BJ (cell line): ENCODE results near the gene F12. TPM values are rescaled to one million over a fixed set of nuclear protein-coding genes. Genes with fewer than 3 reads are reported as not detected.

ENCODE experiments used
- CTCF ChIA-PET: fragments of 350-600 bp; formaldehyde crosslinking; extraction: SDS; loops from one replicate; lab custom pipeline; 2021; ENCODE audit warnings: antibody characterized with exemption, inconsistent platforms; lab: Yijun Ruan, JAX
- POLR2A ChIA-PET: fragments of 300-600 bp; sonication (Branson Sonifier 250); formaldehyde crosslinking; extraction: SDS; loops from one replicate; lab custom pipeline; 2021; ENCODE audit warnings: antibody characterized with exemption; lab: Charles Lee
- DNase-seq: peaks from one replicate; pipeline ENCODE4 v3.0.0-alpha.2; 2011; ENCODE audit warnings: low read depth
- H3K27me3 ChIP-seq: 2 replicates; pipeline ENCODE4 v1.6.0; 2011; ENCODE audit warnings: low read length; ENCODE audit not compliant: control insufficient read depth, insufficient read depth
- H3K36me3 ChIP-seq: 2 replicates; pipeline ENCODE4 v1.5.1; 2011; ENCODE audit warnings: low read length; ENCODE audit not compliant: control insufficient read depth, insufficient read depth
- H3K4me3 ChIP-seq: 2 replicates; pipeline ENCODE4 v1.5.1; 2011; ENCODE audit warnings: low read depth, mild to moderate bottlenecking, control low read depth, low read length
- polyA plus RNA-seq: library from polyadenylated mRNA; depleted of rRNA; stranded (reverse); fragments of >200 nt; gene quantifications from 2 replicates; pipeline ENCODE4 v1.2.3, GENCODE V29; 2011
- TF ChIP-seq, protein P1 (sequence below): IDR thresholded peaks from 2 replicates; pipeline ENCODE4 v1.5.1; 2011; ENCODE audit warnings: low read depth, mild to moderate bottlenecking, control low read depth, inconsistent platforms, low read length, moderate library complexity; ENCODE audit not compliant: insufficient read depth

Gene F12
- polyA plus RNA-seq, 1 experiment: 0.69 TPM

DNA sequence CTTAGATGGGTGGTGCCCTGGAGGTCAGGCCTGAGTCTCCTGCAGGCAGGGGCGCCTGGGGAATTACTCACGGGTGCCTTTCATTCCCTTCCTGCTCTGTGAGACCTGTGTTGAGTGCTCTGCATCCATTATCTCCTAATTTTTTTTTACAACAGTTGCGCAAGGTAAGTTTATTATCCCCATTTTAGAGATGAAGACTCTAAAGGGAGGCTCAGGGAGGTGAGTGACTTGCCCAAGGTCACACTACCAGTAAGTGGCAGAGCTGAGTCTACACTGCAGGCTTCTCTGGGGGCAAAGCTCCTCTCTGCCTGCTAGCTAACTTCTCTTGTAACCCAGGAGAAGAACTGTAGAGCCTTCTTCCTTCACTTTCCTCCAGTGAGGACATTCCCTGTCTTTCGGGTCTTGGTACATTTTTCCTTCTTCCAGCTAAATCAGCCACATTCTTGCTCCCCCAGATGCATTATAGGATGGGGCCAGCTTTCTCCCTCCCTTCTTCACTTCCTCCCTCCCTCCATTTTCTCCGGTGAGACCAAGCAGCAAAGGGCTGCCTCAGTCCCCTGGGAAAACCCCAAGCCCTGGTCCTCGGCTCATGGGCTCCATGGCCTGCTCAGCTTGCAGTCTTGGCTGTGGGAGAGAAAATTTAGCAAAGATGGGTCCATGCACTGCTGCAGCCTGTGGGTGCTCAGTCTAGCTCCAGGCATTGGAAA lies 39.0 kb upstream of the F12 start:
- POLR2A ChIA-PET: interaction anchor here (0.6 kb wide), 1 partner anchor 23 kb away, joined by 3 read pairs; no protein-coding TSS in a partner anchor
- CTCF ChIA-PET: interaction anchor here (0.7 to 18.6 kb wide), 8 partner anchors 9 to 336 kb away, joined by 3 to 352 read pairs (median 3); partner anchors contain the start of genes F12 and PFN3
- Histone ChIP-seq H3K27me3 (no peaks in the 10 kb centered on the region), H3K36me3 (no peaks in the 10 kb centered on the region), H3K4me3 (no peak overlapping the region)
- DNase-seq: no peak
- TF ChIP-seq, protein P1, sequence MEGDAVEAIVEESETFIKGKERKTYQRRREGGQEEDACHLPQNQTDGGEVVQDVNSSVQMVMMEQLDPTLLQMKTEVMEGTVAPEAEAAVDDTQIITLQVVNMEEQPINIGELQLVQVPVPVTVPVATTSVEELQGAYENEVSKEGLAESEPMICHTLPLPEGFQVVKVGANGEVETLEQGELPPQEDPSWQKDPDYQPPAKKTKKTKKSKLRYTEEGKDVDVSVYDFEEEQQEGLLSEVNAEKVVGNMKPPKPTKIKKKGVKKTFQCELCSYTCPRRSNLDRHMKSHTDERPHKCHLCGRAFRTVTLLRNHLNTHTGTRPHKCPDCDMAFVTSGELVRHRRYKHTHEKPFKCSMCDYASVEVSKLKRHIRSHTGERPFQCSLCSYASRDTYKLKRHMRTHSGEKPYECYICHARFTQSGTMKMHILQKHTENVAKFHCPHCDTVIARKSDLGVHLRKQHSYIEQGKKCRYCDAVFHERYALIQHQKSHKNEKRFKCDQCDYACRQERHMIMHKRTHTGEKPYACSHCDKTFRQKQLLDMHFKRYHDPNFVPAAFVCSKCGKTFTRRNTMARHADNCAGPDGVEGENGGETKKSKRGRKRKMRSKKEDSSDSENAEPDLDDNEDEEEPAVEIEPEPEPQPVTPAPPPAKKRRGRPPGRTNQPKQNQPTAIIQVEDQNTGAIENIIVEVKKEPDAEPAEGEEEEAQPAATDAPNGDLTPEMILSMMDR: no peak

DNA sequence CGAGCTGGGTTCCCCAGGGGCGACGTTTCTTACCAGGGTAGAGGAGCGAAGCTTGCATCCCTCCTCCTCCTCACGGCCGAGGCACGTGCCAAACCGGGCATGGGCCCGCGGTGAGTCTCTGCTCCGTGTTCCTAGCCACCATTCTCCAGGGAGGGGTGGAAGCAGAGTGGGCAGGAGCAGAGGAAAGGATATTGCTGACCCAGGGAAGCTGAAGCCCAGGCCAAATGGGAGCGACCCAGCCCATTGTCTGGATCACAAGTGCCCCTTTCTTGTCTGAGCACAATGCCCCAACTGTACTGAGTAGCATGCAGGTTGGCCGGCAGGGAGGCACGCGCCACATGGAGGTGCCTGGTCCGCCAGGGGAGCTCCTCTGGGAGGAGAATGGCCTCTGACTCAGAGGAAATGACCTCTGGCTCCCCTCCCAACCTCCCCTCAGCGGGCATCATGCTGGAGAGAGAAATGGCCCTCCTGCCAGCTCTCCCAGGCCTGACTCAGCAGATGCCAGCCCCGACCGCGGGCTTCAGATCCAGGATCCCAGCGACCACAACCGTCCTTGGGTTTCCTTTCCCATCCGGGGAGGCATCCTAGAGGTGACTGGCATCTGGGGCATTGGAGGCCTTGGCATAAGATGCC lies 38.4 kb upstream of the F12 start:
- TF ChIP-seq, protein P1: no peak
- Histone ChIP-seq H3K4me3 (peak overlapping the region; percentile 72), H3K36me3 (no peaks in the 10 kb centered on the region), H3K27me3 (no peaks in the 10 kb centered on the region)
- ChIA-PET POLR2A (interaction anchor here (0.6 to 1.0 kb wide), 2 partner anchors 21 to 22 kb away, joined by 3 read pairs; partner anchors contain the start of gene GRK6), CTCF (interaction anchor here (0.6 to 18.6 kb wide), 10 partner anchors 7 to 335 kb away, joined by 3 to 352 read pairs (median 6); partner anchors contain the start of genes F12 and PFN3)
- no peak for DNase-seq

DNA sequence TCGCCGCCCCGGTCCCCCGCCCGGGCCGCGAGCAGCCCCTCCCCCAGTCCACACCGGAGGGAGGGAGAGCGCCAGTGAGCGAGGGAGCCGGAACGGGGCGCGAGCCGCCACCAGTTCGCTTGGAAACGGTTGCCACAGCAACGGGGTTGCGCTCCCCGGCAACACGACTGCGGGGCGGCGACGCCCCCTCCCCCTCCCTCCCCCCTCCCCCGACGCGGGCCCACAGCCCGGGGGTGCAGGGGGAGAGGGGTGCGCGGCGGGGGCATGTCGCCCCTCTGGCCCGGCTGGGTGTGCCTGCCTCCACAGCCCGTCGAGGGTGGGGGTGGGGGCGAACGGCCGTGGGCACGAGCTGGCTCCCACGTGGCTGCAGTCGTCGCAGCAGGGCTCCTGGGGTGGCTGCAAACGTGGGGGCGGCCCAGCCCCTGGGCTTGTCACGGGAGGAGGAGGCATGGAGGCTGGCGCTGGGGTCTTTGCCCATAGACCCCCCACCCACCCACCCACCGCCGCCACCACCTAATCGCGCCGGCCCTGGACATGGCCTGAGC lies 37.8 kb upstream of the F12 start:
- POLR2A ChIA-PET: interaction anchor here (1.0 kb wide), 1 partner anchor 20 kb away, joined by 3 read pairs; the partner anchor contains the start of gene GRK6
- TF ChIP-seq, protein P1: no peak
- CTCF ChIA-PET: interaction anchor here (0.6 to 18.6 kb wide), 7 partner anchors 8 to 138 kb away, joined by 3 to 352 read pairs (median 9); partner anchors contain the start of genes F12 and PFN3
- H3K36me3 ChIP-seq: peaks cover 1% of the 10 kb centered on the region; the same call in 1 of the 2 replicates
- no peak for DNase-seq
- no peaks in the 10 kb centered on the region for H3K27me3 ChIP-seq
- peak overlapping the region; percentile 72 for H3K4me3 ChIP-seq

GRCh38 chr5:177446200-177447065 lies 37.1 kb upstream of the F12 start, which contains the start of gene PRR7:
PRR7 (plus strand) TSS chr5:177446814; CDS start chr5:177455068, 8,254 bp downstream.
- Histone ChIP-seq H3K36me3 (peaks cover 2% of the 10 kb centered on the region; the same call in 1 of the 2 replicates), H3K4me3 (peak within 1 kb of the TSS; percentile 72), H3K27me3 (no peaks in the 10 kb centered on the region)
- ChIA-PET CTCF (interaction anchor here (0.7 to 18.6 kb wide), 6 partner anchors 9 to 128 kb away, joined by 4 to 352 read pairs (median 10); partner anchors contain the start of genes F12 and PFN3), POLR2A (interaction anchor here (1.0 kb wide), 1 partner anchor 19 kb away, joined by 3 read pairs; the partner anchor contains the start of gene GRK6)
- TF ChIP-seq, protein P1: no peak
- DNase-seq: no peak
